HCT116 (cell line): ENCODE data around the gene TNNC1. TPM values are rescaled to one million over a fixed set of nuclear protein-coding genes. Genes with fewer than 3 reads are reported as not detected.
A peak's percentile ranks its signal among the peaks of the same experiment; 100 is the strongest.

ENCODE experiments used
- ATAC-seq: fragments of 200-7000 bp; cut with Tn5 transposase; 2 replicates; pipeline ENCODE4 v1.9.1; 2020; ENCODE audit warnings: mild to moderate bottlenecking, moderate library complexity
- BruUV-seq: library from RNA; stranded (reverse); fragments of 400-500 nt; replicated peaks from 2 replicates; lab custom pipeline; 2021; lab: Mats Ljungman, UMichigan
- CTCF ChIA-PET: fragments of 300-600 bp; sonication (Branson Sonifier 250); formaldehyde crosslinking; loops from one replicate; lab custom pipeline; 2021; ENCODE audit warnings: antibody characterized with exemption; lab: Charles Lee
- POLR2A ChIA-PET: fragments of 300-600, 350-600 bp; sonication (Branson Sonifier 250); formaldehyde crosslinking; loops from one replicate; lab custom pipeline; 2021; ENCODE audit warnings: antibody characterized with exemption; lab: Charles Lee
- RAD21 ChIA-PET, 2 experiments: fragments of 300-600 bp; sonication (Branson Sonifier 250); formaldehyde crosslinking; loops; one replicate each; lab custom pipeline; 2023; ENCODE audit warnings: low total read pairs in 2 of 2; ENCODE audit not compliant: uncharacterized antibody in 2 of 2, unreplicated experiment in 2 of 2, low non-redundant PET in 1 of 2; lab: Charles Lee
- DNase-seq: peaks from one replicate; pipeline ENCODE4 v3.0.0-alpha.2; 2010; ENCODE audit warnings: low read depth, low spot score
- H2AFZ ChIP-seq: fragments of 200-600 bp; shearing (Covaris generic), sonication (generic); 2 replicates; pipeline ENCODE4 v1.6.1; 2017; ENCODE audit warnings: low read depth, mixed run types, mixed read lengths, antibody characterized with exemption, low read length; ENCODE audit not compliant: poor library complexity, severe bottlenecking
- H3K27ac ChIP-seq: 2 replicates; pipeline ENCODE4 v1.5.1; 2012; ENCODE audit warnings: low read depth, low read length
- H3K27me3 ChIP-seq: fragments of 200-600 bp; sonication (generic); 2 replicates; pipeline ENCODE4 v1.6.1; 2016; ENCODE audit warnings: mixed run types, low read length, mixed read lengths; ENCODE audit not compliant: insufficient read depth
- H3K36me3 ChIP-seq, 2 experiments: fragments of 200-500 bp in 1 of 2; fragments of 200-600 bp in 1 of 2; sonication (Bioruptor generic) in 1 of 2; sonication (generic) in 1 of 2; 2 replicates each; pipeline versions ENCODE4 v1.5.1 to v1.6.1; 2014 to 2016; ENCODE audit warnings: low read length in 2 of 2, inconsistent platforms in 1 of 2, mixed read lengths in 1 of 2, mixed run types in 1 of 2; ENCODE audit not compliant: insufficient read depth in 2 of 2, control insufficient read depth in 1 of 2
- H3K4me1 ChIP-seq, 2 experiments: fragments of 200-600 bp in 1 of 2; sonication (generic) in 1 of 2; 2 replicates each; pipeline versions ENCODE4 v1.5.1 to v1.6.1; 2012 to 2017; ENCODE audit warnings: low read length in 2 of 2, inconsistent platforms in 1 of 2, mild to moderate bottlenecking in 1 of 2, mixed read lengths in 1 of 2, mixed run types in 1 of 2, moderate library complexity in 1 of 2; ENCODE audit not compliant: insufficient read depth in 2 of 2, control insufficient read depth in 1 of 2
- H3K4me2 ChIP-seq: fragments of 200-600 bp; sonication (generic); 2 replicates; pipeline ENCODE4 v1.6.1; 2017; ENCODE audit warnings: mixed run types, low read length, mixed read lengths
- H3K4me3 ChIP-seq, 2 experiments: fragments of 200-600 bp in 1 of 2; sonication (generic) in 1 of 2; replicated peaks in 1 of 2; 2 replicates each; pipeline ENCODE4 v1.5.1; 2011 to 2016; ENCODE audit warnings: low read length in 2 of 2, control low read depth in 1 of 2, low read depth in 1 of 2, mild to moderate bottlenecking in 1 of 2, mixed read lengths in 1 of 2, mixed run types in 1 of 2
- H3K79me2 ChIP-seq: fragments of 200-600 bp; sonication (generic); 2 replicates; pipeline ENCODE4 v1.6.1; 2017; ENCODE audit warnings: mild to moderate bottlenecking, mixed run types, low read length, moderate library complexity, mixed read lengths; ENCODE audit not compliant: insufficient read depth
- H3K9ac ChIP-seq: fragments of 200-600 bp; sonication (generic); 2 replicates; pipeline ENCODE4 v1.6.1; 2016; ENCODE audit warnings: low read length, mixed read lengths
- H3K9me2 ChIP-seq: fragments of 200-600 bp; sonication (generic), shearing (Covaris generic); 2 replicates; pipeline ENCODE4 v1.6.1; 2017; ENCODE audit warnings: mixed run types, mild to moderate bottlenecking, moderate library complexity; ENCODE audit not compliant: insufficient read depth
- H3K9me3 ChIP-seq, 2 experiments: fragments of 200-500 bp in 1 of 2; fragments of 200-600 bp in 1 of 2; sonication (Bioruptor generic) in 1 of 2; sonication (generic) in 1 of 2; 2 replicates each; pipeline ENCODE4 v1.6.1; 2014 to 2017; ENCODE audit warnings: low read length in 2 of 2, mixed read lengths in 2 of 2, inconsistent platforms in 1 of 2, low read depth in 1 of 2, mild to moderate bottlenecking in 1 of 2, mixed run types in 1 of 2, moderate library complexity in 1 of 2; ENCODE audit not compliant: control insufficient read depth in 1 of 2, insufficient read depth in 1 of 2
- H4K20me1 ChIP-seq: fragments of 200-600 bp; sonication (generic), shearing (Covaris generic); 2 replicates; pipeline ENCODE4 v1.6.1; 2017; ENCODE audit warnings: mixed run types, mild to moderate bottlenecking, moderate library complexity; ENCODE audit not compliant: insufficient read depth
- ATF3 ChIP-seq: IDR thresholded peaks from 2 replicates; pipeline ENCODE4 v1.6.1; 2012
- CEBPB ChIP-seq: IDR thresholded peaks from 2 replicates; pipeline ENCODE4 v1.6.1; 2012; ENCODE audit warnings: low read depth
- CTCF ChIP-seq, 3 experiments: fragments of 200-600 bp in 1 of 3; sonication (generic) in 1 of 3; IDR thresholded peaks in 2 of 3; conservative IDR thresholded peaks in 1 of 3; 2 replicates each; pipeline ENCODE4 v1.5.1; 2012 to 2017; ENCODE audit warnings: low read depth in 2 of 3, low read length in 2 of 3, antibody characterized with exemption in 1 of 3, borderline replicate concordance in 1 of 3, control low read depth in 1 of 3, mild to moderate bottlenecking in 1 of 3, mixed read lengths in 1 of 3, mixed run types in 1 of 3, moderate library complexity in 1 of 3; ENCODE audit not compliant: insufficient read depth in 1 of 3
- ELF1 ChIP-seq: IDR thresholded peaks from 2 replicates; pipeline ENCODE4 v1.6.1; 2012; ENCODE audit warnings: low read depth, borderline replicate concordance
- EZH2 ChIP-seq: fragments of 200-600 bp; sonication (generic); IDR thresholded peaks from 2 replicates; pipeline ENCODE4 v1.6.1; 2017; ENCODE audit warnings: antibody characterized with exemption, mixed run types
- POLR2AphosphoS5 ChIP-seq: IDR thresholded peaks from 2 replicates; pipeline ENCODE4 v1.6.1; 2011; ENCODE audit warnings: mild to moderate bottlenecking, low read depth, low read length, moderate library complexity
- RAD21 ChIP-seq: IDR thresholded peaks from 2 replicates; pipeline ENCODE4 v1.6.1; 2012; ENCODE audit warnings: low read depth, mild to moderate bottlenecking
- REST ChIP-seq: IDR thresholded peaks from 2 replicates; pipeline ENCODE4 v1.6.1; 2012; ENCODE audit warnings: low read depth
- SIN3A ChIP-seq: IDR thresholded peaks from 2 replicates; pipeline ENCODE4 v1.6.1; 2012; ENCODE audit warnings: low read depth
- SRF ChIP-seq: IDR thresholded peaks from 2 replicates; pipeline ENCODE4 v1.6.1; 2012; ENCODE audit warnings: low read depth
- ZBTB33 ChIP-seq: IDR thresholded peaks from 2 replicates; pipeline ENCODE4 v1.6.1; 2011; ENCODE audit warnings: mild to moderate bottlenecking, low read length, moderate library complexity; ENCODE audit not compliant: insufficient replicate concordance; ENCODE audit errors: extremely low read depth
- intact Hi-C: fragments of 100-400 bp; cut with micrococcal nuclease; formaldehyde crosslinking; loops from 2 replicates; pipeline ENCODE4 v1.10.0; 2022
- total RNA-seq: library from RNA; stranded (reverse); gene quantifications from one replicate; pipeline ENCODE4 v1.2.1, GENCODE V29; 2021; ENCODE audit not compliant: unreplicated experiment

Gene TNNC1
- total RNA-seq, 1 experiment from 2014 or later, result 2.2 TPM

DNA sequence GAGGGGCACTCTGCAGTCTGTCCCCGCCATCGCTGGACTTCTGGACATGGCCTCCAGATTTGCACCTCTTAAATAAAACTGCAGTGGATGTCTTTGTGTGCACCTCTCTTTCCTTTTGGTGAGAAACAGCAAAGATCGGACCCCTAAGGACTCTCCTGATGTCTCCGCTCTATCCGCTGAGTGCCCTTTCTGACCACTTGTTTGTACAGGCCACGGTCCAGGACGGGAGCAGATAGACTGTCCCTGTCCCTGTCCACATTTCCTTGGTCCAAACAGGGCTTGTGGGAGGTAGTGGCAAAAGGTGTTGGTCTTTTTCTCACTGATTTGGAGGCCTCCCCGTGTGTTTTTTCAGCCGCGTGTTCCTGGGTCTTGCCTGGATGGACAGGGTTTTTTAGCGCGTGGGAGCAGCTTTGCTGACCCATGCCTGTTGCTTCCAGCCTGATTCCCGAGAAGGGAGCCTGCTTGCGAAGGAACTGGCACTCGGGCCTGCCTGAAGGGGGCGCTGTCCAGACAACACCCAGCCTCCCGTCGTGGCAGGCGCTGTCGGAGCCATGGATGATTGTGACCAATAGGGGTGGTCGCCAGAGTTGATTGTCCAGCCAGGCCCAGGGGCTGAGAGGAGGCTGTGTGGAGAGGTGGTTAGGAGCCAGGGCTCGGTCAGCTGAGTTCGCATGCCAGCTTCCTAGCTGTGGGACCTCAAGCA lies 28.1 kb upstream of the TNNC1 start:
- DNase-seq (no peak), ATAC-seq (peak; percentile 63)
- no peak overlapping the region for H3K4me3 ChIP-seq
- ChIA-PET POLR2A (no interaction called here), RAD21 (no interaction called here), CTCF (no interaction called here)
- intact Hi-C loops, result no loop called here
- H3K9me2 ChIP-seq, result no peaks in the 10 kb centered on the region
- no peak overlapping the region for H3K9ac ChIP-seq
- no TSS peak for BruUV-seq
- H3K79me2 ChIP-seq, result no peaks in the 10 kb centered on the region
- no peaks in the 10 kb centered on the region for H3K27me3 ChIP-seq
- peaks cover 28 to 30% of the 10 kb centered on the region in 2 experiments; a peak in 3 of 4 replicates for H3K36me3 ChIP-seq
- H3K27ac ChIP-seq, result no peak overlapping the region
- no peak overlapping the region for H2AFZ ChIP-seq
- H4K20me1 ChIP-seq, result no peaks in the 10 kb centered on the region
- no peaks in the 10 kb centered on the region for H3K9me3 ChIP-seq
- H3K4me2 ChIP-seq, result no peak overlapping the region
- no peak for TF ChIP-seq ELF1
- TF ChIP-seq SRF, result no peak
- TF ChIP-seq REST, result no peak
- TF ChIP-seq CTCF (IDR thresholded peaks at IDR 0.05 in 2 of 3, conservative IDR thresholded peaks at IDR 0.05 in 1 of 3; ENCODE audit: borderline replicate concordance in 1 of 3, insufficient read depth in 1 of 3, low read depth in 2 of 3, low read length in 2 of 3), result peak in 2 of 3 experiments; percentile 56 to 69; a peak in 3 of 6 replicates
- TF ChIP-seq CEBPB, result no peak
- no peak for TF ChIP-seq ATF3
- TF ChIP-seq EZH2, result no peak
- TF ChIP-seq RAD21, result peak; percentile 9; the same call in 1 of the 2 replicates
- TF ChIP-seq ZBTB33, result no peak
- no peak for TF ChIP-seq POLR2AphosphoS5
- TF ChIP-seq SIN3A, result no peak
- TF ChIP-seq, all 23 proteins: peak for 2
- no peaks in the 10 kb centered on the region for H3K4me1 ChIP-seq
